ENCODE data around the gene FBXO2.

Gene FBXO2

GRCh38 chr1:11685210-11685752, 31.1 kb upstream of the FBXO2 start:
- Histone ChIP-seq H3K36me3 (ENCODE audit: insufficient read depth, low read length) (no peaks in the 10 kb centered on the region), H3K27ac (no peak overlapping the region), H3K4me3 (no peak overlapping the region), H3K9me3 (ENCODE audit: low read depth, low read length) (no peaks in the 10 kb centered on the region), H3K9ac (ENCODE audit: insufficient read length) (no peak overlapping the region)
- TF ChIP-seq EZH2 (IDR thresholded peaks at IDR 0.05), result no peak
- no peak for TF ChIP-seq POLR2AphosphoS5 (IDR thresholded peaks at IDR 0.05; ENCODE audit: borderline replicate concordance, low read depth, low read length)
- no peak for TF ChIP-seq FOXP2 (optimal IDR thresholded peaks at IDR 0.05; ENCODE audit: control extremely low read depth, extremely low read length, insufficient read depth)
- DNase-seq (ENCODE audit: low read depth, low spot score), result no peak

GRCh38 chr1:11684070-11684469, 29.8 kb upstream of the FBXO2 start:
- Histone ChIP-seq H3K4me3 (no peak overlapping the region), H3K27ac (no peak overlapping the region), H3K9me3 (ENCODE audit: low read depth, low read length) (no peaks in the 10 kb centered on the region), H3K9ac (ENCODE audit: insufficient read length) (no peak overlapping the region), H3K36me3 (ENCODE audit: insufficient read depth, low read length) (no peaks in the 10 kb centered on the region)
- TF ChIP-seq POLR2AphosphoS5 (IDR thresholded peaks at IDR 0.05; ENCODE audit: borderline replicate concordance, low read depth, low read length) (peak; percentile 22; the same call in 1 of the 2 replicates), FOXP2 (optimal IDR thresholded peaks at IDR 0.05; ENCODE audit: control extremely low read depth, extremely low read length, insufficient read depth) (no peak), EZH2 (IDR thresholded peaks at IDR 0.05) (no peak)
- DNase-seq (ENCODE audit: low read depth, low spot score), result peak; percentile 40

- Histone ChIP-seq H3K36me3 (ENCODE audit: insufficient read depth, low read length) (no peaks in the 10 kb centered on the region; the same call in 1 of the 2 replicates), H3K9me3 (ENCODE audit: low read depth, low read length) (no peaks in the 10 kb centered on the region), H3K4me3 (0 out of 2 replicates have a peak overlapping the region, but pooled peaks have one; percentile 87), H3K9ac (ENCODE audit: insufficient read length) (no peak overlapping the region), H3K27ac (no peak overlapping the region; the same call in 1 of the 2 replicates)
- no peak for DNase-seq (ENCODE audit: low read depth, low spot score)
- no peak for TF ChIP-seq POLR2AphosphoS5 (IDR thresholded peaks at IDR 0.05; ENCODE audit: borderline replicate concordance, low read depth, low read length)
- no peak for TF ChIP-seq FOXP2 (optimal IDR thresholded peaks at IDR 0.05; ENCODE audit: control extremely low read depth, extremely low read length, insufficient read depth)
- TF ChIP-seq EZH2 (IDR thresholded peaks at IDR 0.05), result no peak
Observed at GRCh38 chr1:11682799-11683198, 28.6 kb upstream of the FBXO2 start.

GRCh38 chr1:11682287-11682771, 28.1 kb upstream of the FBXO2 start:
- H3K9ac ChIP-seq (ENCODE audit: insufficient read length), result no peak overlapping the region
- peak overlapping the region; percentile 7; the same call in 1 of the 2 replicates for H3K27ac ChIP-seq

GRCh38 chr1:11681071-11681771, 27.0 kb upstream of the FBXO2 start, which contains the start of gene MAD2L2:
Gene MAD2L2, minus strand, starts transcription at chr1:11681148. Its CDS starts 547 bp downstream, at chr1:11680601.
- Histone ChIP-seq H3K27ac (peak within 1 kb of the TSS; percentile 69), H3K4me3 (peak within 1 kb of the TSS; percentile 87), H3K9ac (ENCODE audit: insufficient read length) (peak within 1 kb of the TSS; percentile 85), H3K9me3 (ENCODE audit: low read depth, low read length) (no peaks in the 10 kb centered on the region), H3K36me3 (ENCODE audit: insufficient read depth, low read length) (peaks cover 5% of the 10 kb centered on the region; the same call in 1 of the 2 replicates)
- TF ChIP-seq POLR2AphosphoS5 (IDR thresholded peaks at IDR 0.05; ENCODE audit: borderline replicate concordance, low read depth, low read length) (peak; percentile 74), FOXP2 (optimal IDR thresholded peaks at IDR 0.05; ENCODE audit: control extremely low read depth, extremely low read length, insufficient read depth) (no peak)
- peak; percentile 81 for DNase-seq (ENCODE audit: low read depth, low spot score)

More at GRCh38 chr1:11682287-11682771, 28.1 kb upstream of the FBXO2 start:
- Histone ChIP-seq H3K9me3 (ENCODE audit: low read depth, low read length) (no peaks in the 10 kb centered on the region), H3K36me3 (ENCODE audit: insufficient read depth, low read length) (no peaks in the 10 kb centered on the region; the same call in 1 of the 2 replicates), H3K4me3 (peak overlapping the region; percentile 87)
- TF ChIP-seq EZH2 (IDR thresholded peaks at IDR 0.05), result no peak
- TF ChIP-seq FOXP2 (optimal IDR thresholded peaks at IDR 0.05; ENCODE audit: control extremely low read depth, extremely low read length, insufficient read depth), result no peak
- no peak for TF ChIP-seq POLR2AphosphoS5 (IDR thresholded peaks at IDR 0.05; ENCODE audit: borderline replicate concordance, low read depth, low read length)
- no peak for DNase-seq (ENCODE audit: low read depth, low spot score)

- Histone ChIP-seq H3K27ac (peak overlapping the region; percentile 69), H3K9me3 (ENCODE audit: low read depth, low read length) (no peaks in the 10 kb centered on the region), H3K36me3 (ENCODE audit: insufficient read depth, low read length) (peaks cover 11% of the 10 kb centered on the region; the same call in 1 of the 2 replicates), H3K4me3 (peak overlapping the region; percentile 87), H3K9ac (ENCODE audit: insufficient read length) (peak overlapping the region; percentile 85)
- TF ChIP-seq FOXP2 (optimal IDR thresholded peaks at IDR 0.05; ENCODE audit: control extremely low read depth, extremely low read length, insufficient read depth), result no peak
- no peak for TF ChIP-seq POLR2AphosphoS5 (IDR thresholded peaks at IDR 0.05; ENCODE audit: borderline replicate concordance, low read depth, low read length)
- TF ChIP-seq EZH2 (IDR thresholded peaks at IDR 0.05), result no peak
- no peak for DNase-seq (ENCODE audit: low read depth, low spot score)
Observed at GRCh38 chr1:11680270-11681070, 26.2 kb upstream of the FBXO2 start.

GRCh38 chr1:11678442-11678841, 24.2 kb upstream of the FBXO2 start:
- no peak overlapping the region for H3K27ac ChIP-seq
- peaks cover 26% of the 10 kb centered on the region; the same call in 1 of the 2 replicates for H3K36me3 ChIP-seq (ENCODE audit: insufficient read depth, low read length)
- H3K4me3 ChIP-seq, result no peak overlapping the region
- H3K9me3 ChIP-seq (ENCODE audit: low read depth, low read length), result no peaks in the 10 kb centered on the region
- TF ChIP-seq POLR2AphosphoS5 (IDR thresholded peaks at IDR 0.05; ENCODE audit: borderline replicate concordance, low read depth, low read length), result no peak
- no peak for TF ChIP-seq FOXP2 (optimal IDR thresholded peaks at IDR 0.05; ENCODE audit: control extremely low read depth, extremely low read length, insufficient read depth)
- TF ChIP-seq EZH2 (IDR thresholded peaks at IDR 0.05), result no peak
- no peak overlapping the region for H3K9ac ChIP-seq (ENCODE audit: insufficient read length)
- DNase-seq (ENCODE audit: low read depth, low spot score), result no peak
